Iris pigment epithelial cell (primary cell): Measurements from ENCODE around the gene USP54.

Source experiments
- DNase-seq: peaks from one replicate; pipeline ENCODE4 v3.0.0-alpha.2; 2011; ENCODE audit warnings: low read depth

Gene USP54

DNA sequence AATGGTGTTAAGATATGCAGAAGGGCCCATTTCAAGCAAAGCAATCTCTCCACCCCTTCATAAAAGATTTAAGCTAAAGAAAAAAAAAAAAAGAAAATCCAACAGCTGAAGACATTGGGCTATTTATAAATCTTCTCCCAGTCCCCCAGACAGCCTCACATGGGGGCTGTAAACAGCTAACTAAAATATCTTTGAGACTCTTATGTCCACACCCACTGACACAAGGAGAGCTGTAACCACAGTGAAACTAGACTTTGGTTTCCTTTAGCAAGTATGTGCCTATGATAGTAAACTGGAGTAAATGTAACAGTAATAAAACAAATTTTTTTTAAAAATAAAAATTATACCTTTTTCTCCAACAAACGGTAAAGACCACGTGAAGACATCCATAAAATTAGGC lies 123.9 kb downstream of the USP54 start:
- no peak for DNase-seq

DNA sequence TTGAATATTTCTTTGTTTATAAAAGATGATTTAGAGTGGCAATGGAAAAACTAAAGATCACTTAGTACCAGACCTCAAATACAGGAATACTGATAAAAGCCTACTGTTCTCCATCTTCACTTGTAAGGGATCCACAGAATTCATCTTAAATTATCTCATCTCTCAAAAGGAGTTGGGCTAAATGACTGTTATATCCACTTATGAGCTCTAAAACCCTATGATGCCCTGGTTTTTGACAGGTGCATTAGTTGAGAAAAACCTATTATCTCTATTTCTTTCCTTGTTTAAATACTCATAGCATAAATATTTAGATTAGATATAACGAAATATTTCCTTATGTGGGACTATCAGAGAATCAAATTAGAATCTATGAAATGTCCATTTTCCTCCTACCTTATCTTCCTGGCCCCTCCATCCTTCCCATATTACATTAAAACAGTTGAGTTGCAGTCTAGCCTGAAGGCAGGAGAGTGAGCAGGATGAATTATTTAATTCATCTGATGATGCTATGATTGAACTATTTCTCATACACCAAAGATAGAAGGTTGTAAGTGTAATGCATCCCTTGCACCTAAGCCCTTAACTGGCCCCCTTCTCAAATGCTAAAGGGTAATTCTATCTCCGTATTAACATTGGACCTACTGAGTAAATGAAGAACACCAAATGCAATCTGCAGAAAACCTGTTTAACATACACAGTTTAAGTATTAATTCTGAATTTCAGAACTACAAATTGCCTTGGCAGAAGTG lies 125.0 kb downstream of the USP54 start:
- DNase-seq: no peak

DNA sequence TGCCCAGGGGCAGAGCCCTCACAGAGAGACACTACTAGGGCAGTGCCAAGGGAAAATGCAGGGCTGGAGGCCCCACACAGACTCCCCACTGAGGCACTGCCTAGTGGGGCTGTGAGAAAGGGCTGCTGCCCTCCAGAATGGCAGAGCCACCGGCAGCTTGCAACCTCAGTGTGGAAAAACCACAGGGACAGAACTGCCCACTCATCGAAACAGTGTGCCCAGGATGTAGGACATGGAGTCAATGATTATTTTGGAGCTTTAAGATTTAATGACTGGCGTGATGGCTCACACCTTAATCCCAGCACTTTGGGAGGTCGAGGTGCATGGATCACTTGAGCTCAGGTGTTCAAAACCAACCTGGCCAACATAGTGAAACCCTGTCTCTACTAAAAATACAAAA lies 130.2 kb downstream of the USP54 start:
- DNase-seq: no peak

DNA sequence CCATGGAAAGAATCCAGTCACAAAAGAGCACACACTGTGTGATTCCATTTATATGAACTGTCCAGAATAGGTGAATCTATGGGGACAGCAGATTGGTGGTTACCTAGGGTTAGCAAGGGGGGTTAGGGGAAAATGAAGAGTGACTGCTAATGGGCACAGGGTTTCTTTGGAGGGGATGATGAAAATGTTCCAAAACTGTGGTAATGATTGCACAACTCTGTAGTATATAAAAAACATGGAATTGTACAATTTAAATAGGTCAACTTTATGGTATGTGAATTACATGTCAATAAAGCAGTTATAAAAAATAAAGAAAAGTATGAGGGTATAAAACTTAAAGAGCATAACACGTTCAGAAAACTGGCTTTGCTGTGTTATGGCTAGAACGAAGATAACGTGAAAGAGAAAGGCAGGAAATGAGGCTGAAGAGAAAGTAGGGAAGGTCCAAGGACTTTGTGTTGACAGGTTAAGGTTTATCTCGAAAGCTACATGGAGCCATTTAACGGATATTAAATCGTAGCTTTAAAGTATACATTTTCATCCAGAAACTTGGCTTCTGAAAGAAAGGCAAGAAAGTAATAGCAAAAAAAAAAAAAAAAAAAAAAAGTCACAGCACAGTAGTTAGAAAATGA lies 131.3 kb downstream of the USP54 start:
- peak; percentile 23 for DNase-seq

DNA sequence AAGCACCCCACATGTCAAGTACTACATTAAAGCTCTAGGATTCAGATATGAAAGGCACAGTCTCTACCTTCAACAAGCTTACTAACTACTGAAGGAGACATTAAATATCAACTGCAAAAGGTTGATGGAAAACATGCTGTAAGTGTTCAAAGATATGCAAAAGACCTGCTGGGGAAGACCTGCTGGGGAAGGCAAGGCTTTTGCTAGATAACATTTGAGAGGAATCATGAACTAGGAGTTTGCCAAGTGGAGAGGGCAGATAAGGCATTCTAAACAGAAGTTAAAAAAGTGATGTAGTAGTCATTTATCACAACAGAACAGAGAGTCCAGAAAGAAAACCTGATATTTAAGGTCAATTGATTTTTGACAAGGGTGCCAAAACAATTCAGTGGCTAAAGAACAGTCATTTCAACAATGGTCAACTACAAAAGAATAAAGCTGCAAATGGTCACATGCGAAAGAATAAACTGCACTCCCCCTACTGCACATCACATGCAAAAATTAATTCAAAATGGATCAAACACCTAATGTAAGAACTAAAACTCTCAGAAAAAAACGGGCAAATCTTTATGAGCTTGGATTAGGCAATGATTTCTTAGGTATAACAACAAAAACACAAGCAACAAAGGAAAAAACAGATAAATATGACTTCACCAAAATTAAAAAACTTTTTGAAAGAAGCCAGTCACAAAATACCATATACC lies 134.8 kb downstream of the USP54 start:
- DNase-seq: no peak

DNA sequence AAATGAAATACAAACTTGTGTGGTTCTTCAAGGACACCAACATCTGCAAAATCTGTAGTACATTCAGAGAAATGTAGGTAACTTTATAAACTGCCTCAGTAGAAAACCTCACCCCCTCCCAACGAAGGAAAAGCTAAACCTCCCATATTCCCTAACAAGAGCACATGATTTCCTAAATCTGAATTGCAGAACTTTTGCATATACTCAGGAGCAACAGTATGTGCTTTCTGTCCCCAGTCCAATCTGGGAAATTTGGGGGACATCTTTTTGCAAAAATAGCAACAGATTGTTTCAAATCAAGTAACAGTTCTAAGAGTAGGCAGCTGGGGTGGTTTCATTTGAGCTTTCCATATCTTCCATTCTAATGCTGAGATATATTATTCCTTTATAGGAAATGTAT lies 142.0 kb downstream of the USP54 start:
- no peak for DNase-seq

DNA sequence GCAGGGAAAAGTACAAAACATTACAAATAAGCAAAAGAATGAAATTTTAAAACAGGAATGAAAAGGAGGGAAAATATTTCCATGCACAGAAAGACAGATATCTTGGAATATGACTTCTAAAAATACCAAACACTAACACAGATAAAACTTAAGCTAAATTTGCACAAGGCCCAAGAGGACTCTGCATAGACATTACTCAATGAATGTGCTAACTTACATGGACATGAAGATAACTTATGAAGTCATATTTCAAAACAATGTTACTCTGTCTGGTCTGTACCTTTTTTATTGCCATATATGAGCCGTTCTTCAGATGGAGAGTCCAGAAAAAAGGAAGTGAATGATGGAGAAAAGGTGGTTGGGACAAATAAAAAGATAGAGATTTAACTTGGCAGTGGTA lies 142.8 kb downstream of the USP54 start:
- no peak for DNase-seq
